HG03108 (cell line): ENCODE results near the gene CST2.
"Not testable (repeated sequence)": the region's sequence is repeated elsewhere in the genome, so short reads cannot be mapped to it uniquely, and the experiment has no call there.

Experiments
- ATAC-seq: cut with Tn5 transposase; IDR thresholded peaks from one replicate; pipeline ENCODE4 v1.9.1; 2021; ENCODE audit warnings: moderate library complexity; ENCODE audit not compliant: unreplicated experiment

Gene CST2

DNA sequence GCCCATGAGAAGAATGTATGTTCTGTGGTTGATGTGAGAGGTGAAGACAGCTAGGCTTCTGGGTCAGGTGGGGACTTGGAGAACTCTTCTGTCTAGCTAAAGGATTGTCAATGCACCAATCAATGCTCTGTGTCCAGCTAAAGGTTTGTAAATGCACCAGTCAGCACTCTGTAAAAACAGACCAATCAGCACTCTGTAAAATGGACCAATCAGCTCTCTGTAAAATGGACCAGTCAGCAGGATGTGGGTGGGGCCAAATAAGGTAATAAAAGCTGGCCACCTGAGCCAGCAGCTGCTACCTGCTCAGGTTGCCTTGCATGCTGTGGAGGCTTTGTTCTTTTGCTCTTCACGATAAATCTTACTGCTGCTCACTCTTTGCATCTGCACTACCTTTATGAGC, 15.0 kb downstream of the CST2 start:
- not testable (repeated sequence) for ATAC-seq

GRCh38 chr20:23810349-23810748, 16.2 kb downstream of the CST2 start:
- not testable (repeated sequence) for ATAC-seq

GRCh38 chr20:23800865-23801264, 25.7 kb downstream of the CST2 start:
- ATAC-seq: no peak

DNA sequence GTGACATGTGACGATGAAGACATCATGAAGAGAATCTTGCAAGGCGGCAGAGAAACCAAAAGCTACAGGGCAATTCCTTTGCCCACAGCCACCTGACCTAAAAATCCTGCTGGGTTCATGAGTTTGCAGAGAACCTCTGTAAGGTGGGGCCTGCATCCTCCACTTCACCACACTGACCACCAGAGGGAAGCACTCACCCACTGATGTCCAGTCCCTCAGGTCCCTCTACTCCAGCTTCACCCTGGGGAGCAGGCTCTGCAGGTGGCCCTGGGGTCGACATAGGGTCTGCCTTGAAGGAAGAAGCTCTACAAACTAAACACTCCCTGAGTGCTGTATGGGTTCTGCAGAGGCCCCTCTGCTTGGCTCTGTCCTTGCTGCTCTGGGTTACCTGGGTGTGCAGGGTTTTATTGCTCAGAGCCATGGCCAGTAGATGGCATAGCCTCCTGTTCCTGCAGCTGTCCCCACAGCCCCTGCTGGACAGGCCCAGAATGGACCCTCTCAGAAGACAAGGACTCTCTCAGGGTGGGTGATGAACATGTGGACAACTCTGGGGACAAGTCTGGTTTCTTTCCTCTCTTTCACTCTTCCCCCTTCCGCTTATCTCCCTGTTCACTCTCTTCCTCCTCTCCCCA, 27.2 kb downstream of the CST2 start:
- not testable (repeated sequence) for ATAC-seq

DNA sequence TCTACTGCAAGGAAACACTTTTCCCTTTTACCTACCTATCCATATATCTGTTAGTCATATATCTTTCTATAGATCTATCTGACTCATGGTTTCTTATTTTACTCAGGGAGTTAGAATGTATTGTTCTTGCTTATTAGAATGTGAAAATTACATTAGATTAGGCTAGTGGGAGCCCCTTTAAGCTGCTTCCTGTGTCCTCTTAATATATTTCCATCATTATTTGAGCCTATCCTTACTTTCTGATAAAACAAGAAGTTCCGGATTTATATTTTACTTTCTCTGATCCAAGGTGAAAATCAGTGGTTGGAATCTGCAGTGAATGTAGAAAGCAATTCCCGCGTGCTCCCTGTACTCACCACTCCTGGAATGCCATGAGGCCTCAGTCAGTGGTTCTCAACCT, 31.0 kb downstream of the CST2 start:
- ATAC-seq: no peak

DNA sequence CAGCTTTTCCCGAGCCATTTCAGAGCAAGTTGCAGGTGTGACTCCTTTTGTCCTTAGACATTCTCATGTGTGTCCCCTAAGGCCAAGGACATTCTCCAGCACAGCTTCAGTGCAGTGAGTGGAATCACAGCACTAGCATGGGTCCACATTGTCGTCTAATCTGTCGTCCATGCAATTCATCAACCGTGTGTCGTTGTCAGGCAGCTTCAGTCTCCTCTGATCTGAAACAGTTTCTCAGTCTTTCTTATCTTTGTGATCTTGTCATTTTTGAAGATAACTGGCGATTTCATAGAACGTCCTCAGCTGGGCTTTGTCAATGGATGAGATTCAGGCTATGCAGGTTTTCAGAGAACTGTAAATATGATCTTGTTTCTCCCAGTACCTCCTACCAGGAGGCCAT, 31.7 kb downstream of the CST2 start:
- no peak for ATAC-seq

- ATAC-seq: no peak
Measured at GRCh38 chr20:23794065-23794464, 32.5 kb downstream of the CST2 start.

GRCh38 chr20:23783447-23783846, 43.1 kb downstream of the CST2 start:
- no peak for ATAC-seq

- ATAC-seq: no peak
Measured at GRCh38 chr20:23782366-23782983, 44.1 kb downstream of the CST2 start.

- not testable (repeated sequence) for ATAC-seq
Measured at GRCh38 chr20:23778676-23779075, 47.9 kb downstream of the CST2 start.

GRCh38 chr20:23777380-23777779, 49.1 kb downstream of the CST2 start:
- not testable (repeated sequence) for ATAC-seq

DNA sequence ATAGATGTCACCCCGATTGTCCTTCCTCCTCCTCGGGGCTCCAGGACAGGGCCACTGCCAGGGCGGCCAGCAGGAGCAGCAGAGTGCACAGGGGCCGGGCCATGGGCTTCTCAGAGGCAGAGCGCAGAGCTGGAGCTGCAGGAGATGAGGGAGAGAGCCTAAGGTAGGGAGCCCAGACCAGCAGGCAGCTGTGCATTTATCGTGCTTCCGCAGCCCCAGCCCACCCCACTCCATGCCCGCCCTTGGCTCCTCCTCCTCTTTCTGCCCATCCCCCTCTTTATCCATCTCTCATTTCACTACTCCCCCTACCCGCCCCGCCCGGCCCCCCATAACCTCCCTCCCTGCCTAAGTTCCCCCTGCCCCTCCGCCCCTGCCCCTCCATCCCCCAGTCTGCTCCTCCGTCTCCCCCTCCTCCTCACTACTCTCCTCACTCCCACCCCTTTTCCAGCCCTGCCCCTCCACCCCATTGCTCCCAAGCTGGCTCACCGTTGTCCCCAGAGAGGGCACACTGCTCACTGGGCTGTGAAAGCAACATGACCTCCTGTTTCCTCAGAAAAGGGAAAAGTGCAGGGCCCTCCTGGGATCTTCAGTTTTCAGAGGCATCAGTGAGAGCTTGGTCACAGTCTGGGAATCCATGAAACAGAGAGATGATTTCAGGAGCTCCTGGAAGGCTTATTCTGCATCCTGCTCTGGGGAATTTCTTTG, 50.3 kb downstream of the CST2 start:
- ATAC-seq: no peak

GRCh38 chr20:23774081-23774480, 52.4 kb downstream of the CST2 start:
- no peak for ATAC-seq
